ENCODE data around the gene BRSK2.

The BRSK2 gene

DNA sequence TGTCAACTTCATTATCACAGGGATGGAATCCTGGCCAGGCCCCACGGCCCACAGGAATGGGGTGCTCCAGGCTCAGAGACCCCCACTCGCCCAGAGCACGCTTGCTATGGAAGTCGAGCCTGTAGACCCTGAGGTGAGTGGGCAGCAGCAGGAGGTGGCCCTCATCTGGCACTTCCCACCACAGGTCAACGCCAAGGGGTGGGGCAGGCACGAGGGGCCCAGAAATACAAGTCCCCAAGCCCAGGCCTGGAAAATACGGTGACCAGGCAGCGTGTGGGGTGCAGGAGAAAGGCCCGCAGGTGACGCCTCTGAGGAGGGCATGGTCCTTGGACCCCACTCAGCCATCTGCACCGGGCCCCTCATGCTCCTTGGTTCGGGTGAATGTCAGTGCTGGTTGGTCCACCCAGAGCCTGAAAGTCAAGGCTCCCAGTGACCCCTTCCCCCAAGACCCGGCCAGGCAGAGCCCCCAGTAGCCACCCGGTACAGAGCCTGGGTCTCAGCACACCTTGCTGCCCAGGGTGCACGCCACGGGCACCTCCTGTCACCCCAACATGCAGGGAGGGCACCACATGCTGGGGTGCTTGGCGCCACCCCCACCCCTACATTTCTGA is 94.4 kb downstream of the BRSK2 start:
- no peak for DNase-seq

DNA sequence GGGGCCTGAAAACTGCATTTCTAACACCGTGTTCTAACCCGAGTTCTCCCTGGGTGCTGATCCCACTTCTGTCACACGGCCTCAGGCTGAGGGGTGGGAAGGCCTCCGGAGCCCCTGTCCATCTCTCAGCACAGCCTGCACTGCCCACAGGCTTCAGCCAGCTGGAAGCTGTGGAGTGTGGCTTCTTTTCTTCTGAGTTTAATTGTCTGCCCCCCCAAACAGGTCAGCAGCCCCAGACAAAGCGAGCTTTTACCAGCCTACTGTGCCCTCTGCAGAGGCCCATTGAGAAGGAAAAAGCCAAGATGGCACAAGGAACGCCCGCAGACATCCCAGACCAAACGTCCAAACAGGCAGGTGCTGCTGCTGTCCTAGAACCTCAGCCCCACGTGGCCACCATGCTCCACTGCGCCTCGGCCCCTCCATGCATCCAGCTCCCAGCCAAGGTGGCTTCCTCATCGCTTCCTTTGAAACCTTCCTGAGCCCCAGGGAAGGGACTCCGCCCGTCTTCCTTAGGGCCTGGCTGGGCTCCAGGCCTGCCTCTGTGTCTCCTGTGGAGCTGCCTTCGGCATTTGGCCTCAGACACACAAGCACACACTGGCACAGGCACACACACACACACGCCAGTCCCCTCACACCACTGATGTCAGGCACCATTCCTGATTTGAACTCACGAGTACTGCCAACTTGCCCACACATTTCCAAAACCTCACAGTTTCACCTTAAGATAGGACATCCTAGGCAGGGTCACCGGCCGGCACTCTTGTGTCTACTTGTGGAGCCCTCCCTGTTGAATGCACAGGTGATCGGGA is 95.2 kb downstream of the BRSK2 start:
- no peak for DNase-seq

DNA sequence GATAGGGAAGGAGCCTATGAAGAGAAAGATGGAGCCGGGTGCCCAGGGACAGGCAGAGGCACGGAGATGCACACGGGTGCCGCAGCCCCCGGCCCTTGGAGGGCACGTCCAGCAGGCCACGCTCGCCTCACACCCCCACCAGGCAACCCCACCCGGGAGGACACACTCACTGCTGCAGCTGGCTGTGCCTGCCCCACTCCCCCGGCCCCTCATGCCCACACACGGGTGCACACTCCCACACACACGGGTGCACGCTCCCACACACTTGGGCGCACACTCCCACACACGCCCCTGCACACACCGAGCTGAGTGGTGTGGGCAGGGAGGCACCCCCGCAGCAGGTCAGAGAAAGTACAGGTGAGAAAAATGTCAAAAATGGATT is 95.8 kb downstream of the BRSK2 start:
- no peak for DNase-seq

DNA sequence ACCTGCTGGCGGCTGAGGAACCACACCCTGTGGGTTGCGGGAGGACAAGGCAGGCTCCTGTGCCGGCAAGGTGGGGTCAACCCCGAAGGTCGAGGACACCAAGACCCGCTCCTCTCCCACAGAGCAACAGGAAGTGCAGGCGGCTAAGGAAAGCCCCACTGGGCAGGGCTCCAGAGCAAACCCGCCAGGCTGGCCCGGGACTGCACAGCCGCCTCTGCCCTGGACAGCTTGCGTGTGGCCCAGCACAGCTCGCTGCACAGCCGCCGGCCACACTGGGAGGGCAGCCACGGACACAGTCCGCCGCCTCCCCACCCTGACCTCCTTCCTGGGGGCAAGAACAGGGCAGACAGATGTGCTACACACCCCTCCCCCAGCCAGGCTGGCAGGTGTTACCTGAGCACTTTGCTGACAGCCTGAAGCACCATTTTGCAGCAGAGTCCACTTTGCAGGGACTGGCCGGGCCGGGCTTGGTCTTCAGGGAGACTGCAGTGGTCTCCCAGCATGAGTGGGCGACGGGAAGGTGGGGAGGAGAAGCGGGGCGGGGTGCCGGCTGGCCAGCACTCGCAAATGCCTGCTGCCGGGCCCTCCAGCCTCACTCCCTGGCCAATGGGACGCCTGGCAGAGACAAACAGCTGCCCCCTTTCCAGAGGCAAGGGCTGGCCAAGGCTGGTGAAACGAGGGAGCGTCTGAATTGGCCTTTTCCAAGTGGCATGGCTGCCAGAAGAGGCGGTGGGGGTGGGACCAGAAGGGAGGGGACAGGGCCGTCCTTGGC is 96.5 kb downstream of the BRSK2 start, which contains the start of gene MOB2:
Gene MOB2, minus strand, starts transcription at position 726 of the 772 bp plus-strand sequence. Its CDS starts 223 bp downstream, at position 503.
- DNase-seq = no peak

DNA sequence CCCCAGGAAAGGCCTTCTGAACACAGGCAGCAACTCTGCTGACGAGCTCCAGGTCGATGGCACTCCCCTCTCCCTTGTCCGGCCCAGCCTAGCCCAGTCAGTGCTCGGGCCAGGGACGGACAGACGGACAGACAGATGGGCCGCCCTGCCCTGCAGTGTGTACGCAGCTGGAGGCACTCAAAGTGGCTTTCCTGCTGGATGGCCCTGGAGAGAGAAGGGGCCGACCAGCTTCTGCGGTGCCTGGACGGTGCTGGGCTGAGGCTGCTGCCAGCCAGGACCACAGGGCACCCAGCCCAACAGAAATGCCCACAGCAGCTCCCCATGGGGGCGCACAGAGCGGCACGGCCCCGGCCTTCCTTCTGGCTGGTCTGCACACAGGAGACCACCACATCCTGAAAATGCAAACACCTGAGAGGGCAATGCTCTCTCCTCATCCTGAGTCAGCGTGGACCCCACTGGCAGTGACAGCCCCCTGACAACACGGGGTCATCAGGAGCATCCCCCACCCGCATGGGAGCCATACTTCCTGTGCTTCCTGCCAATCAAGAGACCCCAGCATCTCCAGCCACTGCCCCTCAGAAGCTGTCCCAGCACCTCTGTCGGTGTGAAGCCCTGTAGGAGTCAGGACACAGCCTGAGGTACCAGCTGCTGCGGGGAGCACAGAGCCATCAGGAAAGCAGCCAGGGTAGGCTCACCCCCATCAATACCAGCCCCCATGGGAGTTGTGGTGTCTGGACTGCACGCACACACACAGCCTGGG is 97.5 kb downstream of the BRSK2 start:
- no peak for DNase-seq

DNA sequence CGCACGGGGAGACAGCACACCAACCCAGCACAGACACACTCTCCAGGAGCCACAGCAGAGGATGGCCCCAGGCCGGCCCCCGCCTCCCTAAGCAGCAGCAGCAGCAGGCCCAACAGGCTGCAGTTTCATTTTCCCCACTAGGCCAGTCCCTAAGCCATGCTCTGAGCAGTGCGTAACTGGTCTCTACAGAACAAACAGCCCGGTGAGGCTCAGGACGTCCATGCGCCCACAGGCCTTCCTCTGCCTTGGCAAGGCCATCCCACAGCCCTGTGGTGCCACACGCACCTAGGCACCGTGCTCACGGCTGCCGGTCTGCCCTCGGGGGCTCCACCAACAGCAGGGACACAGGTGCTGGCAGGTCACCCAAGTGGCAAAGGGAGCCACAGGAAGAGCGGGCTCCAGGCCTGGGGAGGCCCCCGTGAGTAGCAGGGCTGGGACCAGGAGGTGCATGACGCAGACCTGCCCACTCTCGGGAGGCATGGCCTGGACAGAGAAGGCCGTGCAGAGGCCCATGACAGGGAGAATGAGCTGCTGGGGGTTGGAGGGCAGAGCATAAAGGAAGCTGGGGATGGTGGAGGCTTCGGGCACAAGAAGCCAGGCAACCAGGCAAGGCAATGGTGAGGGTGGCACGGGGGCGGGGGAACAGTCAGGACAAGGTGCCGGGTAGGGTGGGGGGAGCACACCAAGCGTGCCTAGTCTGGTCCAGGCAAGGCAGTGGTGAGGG is 98.3 kb downstream of the BRSK2 start:
- DNase-seq = no peak

DNA sequence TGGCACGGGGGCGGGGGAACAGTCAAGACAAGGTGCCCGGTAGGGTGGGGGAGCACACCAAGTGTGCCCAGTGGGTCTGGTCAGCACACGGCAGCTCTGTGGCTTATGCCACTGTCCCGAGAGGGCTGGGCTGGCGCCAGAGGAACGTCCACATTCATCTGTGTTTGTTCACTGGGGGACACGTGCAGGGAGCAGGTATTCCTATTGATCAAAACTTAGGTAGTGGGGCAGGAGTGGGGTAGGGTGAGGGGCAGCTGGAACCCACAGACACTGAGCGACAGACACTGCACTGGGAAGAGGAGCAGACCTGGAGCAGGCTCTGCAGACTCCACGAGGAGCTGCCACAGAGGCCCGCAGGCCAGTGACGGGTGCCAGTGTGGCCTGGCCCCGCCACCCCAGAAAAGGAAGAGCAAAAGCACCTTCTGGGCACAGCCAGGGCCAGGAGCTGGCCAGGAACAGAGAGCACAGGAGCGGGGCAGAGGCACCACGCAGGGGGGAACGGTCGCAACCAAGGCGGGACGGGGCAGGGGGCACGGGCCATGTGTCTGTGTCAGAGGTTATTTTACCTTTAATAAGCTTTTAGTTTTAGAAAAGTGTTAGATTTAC is 98.9 kb downstream of the BRSK2 start:
- DNase-seq = no peak

DNA sequence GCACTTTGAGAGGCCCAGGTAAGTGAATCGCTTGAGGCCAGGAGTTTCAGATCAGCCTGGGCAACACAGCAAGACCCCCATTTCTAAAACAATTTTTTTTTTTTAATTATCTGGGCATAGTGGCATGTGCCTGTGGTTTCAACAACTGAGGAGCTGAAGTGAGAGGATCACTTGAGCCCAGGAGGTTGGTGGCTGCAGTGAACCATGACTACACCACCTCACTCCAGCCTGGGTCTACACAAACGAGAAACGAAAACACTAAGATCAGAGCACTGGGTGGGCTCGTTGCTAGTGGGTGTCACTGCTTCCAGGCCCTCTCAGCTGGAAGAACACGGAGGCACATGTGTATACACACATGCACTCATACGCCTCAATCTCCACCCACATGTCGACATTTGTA is 100.9 kb downstream of the BRSK2 start:
- DNase-seq = no peak

DNA sequence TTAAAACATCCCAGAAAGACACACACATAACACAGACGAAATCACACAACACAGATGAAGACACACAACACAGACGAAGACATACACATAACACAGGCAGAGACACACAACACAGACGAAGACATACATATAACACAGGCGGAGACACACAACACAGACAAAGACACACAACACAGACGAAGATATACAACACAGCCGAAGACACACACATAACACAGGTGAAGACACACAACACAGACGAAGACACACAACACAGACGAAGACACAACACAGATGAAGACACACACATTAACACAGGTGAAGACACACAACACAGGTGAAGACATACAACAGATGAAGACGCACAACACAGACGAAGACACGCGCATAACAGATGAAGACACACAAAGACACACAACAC is 101.6 kb downstream of the BRSK2 start:
- DNase-seq = no peak

DNA sequence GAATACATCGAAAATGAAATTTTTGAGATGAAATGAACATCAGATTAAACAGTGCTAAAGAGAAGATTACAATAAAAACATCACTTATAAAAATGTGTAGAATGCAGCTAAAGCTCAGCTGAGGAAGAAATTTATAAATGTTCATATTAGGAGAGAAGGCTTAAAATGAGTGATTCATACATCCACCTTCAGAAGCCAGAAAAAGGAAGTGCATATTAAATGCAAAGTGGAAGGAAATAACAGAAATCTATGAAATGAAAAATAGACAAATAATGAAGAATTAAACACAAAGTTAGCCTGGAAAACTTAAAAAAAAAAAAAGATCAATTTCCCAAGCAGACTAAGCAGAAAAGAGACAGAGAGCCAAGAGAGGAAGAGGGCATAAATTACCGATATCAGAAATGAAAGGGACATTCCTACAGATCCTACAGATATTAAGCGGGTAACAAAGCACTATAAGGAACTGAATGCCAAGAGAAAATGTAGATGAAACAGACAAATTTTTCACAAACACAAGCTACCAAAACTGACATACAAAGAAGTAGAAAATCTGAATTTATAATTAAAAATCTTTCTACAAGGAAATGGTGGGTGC is 104.0 kb downstream of the BRSK2 start:
- no peak for DNase-seq

DNA sequence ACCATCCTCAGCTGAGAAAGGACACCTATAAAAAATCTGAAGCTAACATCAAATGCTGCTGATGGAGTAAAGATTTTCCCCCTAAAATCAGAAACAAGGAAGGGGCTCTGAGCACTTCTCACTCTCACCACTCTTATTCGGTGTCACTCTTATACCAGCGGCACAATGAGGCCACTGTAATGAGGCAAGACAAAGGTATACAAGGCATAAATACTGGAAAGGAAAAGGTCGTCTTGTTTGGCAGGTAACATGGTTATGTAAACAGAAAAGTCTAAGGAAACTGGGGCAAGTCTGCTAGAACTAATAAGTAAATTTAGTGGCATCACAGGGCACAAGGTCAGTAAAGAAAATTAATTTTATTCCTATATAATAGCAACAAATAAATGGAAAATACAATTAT is 104.9 kb downstream of the BRSK2 start:
- DNase-seq = no peak

DNA sequence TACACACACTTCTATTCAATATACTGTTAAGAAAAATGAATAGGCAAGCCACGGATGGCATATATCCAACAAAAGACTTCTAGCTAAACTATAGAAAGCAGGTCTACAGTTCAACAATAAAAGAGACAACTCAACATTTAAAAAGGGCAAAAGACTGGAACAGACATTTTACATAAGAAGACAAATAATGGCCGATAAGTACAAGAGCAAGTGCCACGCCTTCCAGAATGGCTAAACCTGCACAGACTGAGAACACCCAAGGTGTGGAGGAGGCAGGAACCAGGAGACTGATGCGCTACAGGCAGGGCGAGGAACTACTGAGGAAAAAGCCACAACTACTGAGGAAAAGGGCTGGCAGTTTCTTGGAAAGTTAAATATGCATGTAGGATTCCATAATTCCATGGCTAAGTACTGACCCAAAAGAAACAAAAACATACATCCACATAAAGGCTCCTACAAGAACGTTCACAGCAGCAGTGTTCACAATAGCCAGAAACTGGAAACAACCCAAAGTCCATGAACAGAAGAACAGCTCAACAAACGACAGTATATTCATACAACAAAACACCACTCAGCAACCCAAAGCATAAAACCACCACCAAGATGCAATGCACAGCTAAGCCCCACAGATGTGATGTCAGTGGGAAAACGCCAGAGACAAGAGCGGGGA is 106.5 kb downstream of the BRSK2 start:
- DNase-seq = no peak

DNA sequence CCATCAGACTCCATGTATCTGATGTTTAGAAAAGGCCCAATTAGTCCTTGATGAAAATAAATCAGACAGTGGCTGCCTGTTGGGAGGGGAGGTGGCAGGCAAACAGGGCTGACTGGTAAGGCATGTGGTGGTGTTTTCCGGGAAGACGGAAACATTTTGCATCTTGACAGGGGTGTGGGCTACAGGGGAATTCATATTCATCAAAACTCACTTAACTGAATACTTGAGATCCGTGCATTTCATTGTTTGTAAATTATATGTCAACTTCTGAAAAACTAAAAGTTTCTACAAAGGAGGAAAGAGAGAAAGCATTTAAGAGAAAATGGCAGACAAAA is 107.0 kb downstream of the BRSK2 start:
- DNase-seq = no peak

DNA sequence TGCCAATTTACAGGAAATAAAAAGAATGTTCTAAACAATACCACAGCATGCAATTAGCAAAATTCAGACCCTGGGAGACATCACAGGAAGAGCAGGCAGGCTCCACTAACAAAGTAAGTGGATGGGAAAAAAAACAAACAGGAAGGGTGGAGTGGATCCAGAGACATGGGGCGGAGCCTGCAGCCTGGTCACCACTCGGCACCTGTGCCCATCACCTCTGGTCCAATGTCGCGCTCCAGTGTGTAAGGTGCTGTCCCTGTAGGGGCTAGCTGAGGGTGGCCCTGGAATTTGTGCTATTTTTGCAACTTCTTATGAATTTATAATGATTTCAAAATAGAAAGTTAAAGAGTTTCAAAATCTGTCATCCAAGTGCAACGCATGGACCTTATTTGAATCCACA is 107.9 kb downstream of the BRSK2 start:
- DNase-seq = no peak

DNA sequence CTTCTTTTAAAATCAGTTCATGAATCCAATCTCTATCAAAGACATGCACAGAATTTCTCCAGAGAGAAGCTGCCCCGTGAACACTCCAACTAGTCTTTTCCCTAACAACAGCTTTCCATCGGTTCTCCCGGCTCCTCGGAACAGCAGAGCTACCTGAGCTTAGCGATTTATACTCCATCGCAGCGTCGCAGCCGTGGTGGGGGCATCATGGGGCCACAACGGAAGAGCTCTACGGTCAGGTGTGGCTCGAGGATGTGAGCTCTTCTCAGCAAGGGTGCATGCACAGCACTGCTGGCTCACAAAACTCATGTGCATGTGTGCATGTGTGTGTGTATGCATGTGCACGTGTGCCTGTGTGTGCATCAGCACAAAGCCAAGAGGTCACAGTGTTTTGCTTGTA is 108.5 kb downstream of the BRSK2 start:
- DNase-seq = no peak

DNA sequence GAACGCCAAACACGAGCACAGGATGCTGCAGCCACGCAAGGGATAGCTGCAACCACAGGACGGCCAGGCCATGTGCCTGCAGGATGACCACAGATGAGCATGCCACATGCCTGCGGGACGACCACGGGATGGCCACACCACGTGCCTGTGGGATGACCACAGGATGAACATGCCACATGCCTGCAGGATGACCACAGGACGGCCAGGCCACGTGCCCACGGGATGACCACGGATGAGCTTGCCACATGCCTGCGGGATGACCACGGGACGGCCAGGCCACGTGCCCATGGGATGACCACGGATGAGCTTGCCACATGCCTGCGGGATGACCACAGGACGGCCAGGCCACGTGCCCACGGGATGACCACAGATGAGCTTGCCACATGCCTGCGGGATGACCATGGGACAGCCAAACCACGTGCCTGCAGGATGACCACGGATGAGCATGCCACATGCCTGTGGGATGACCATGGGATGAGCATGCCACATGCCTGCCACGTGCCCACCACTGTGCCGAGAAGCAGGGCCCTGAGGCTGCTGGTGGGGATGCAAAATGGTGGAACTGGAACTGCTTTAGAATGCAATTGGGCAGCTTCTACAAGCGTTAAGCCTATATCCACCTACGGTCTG is 109.6 kb downstream of the BRSK2 start:
- no peak for DNase-seq

DNA sequence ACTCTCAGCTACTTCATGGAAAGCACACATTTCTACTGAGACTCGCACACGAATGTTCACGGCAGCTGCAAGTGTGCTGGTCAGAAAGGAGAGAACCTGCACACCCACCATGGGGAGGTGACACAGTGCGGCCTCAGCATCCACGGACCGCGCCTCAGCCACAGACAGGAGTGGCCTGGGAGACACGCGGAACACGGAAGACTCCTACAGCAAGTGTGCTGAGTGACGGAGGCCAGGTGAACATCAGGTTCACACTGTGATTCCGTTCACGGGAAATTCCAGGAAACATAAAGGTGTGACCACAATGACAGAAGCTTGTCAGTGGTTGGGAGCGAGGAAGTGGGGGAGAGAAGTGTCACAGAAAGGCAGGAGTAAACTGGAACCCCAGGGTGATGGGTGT is 110.2 kb downstream of the BRSK2 start:
- DNase-seq = no peak

DNA sequence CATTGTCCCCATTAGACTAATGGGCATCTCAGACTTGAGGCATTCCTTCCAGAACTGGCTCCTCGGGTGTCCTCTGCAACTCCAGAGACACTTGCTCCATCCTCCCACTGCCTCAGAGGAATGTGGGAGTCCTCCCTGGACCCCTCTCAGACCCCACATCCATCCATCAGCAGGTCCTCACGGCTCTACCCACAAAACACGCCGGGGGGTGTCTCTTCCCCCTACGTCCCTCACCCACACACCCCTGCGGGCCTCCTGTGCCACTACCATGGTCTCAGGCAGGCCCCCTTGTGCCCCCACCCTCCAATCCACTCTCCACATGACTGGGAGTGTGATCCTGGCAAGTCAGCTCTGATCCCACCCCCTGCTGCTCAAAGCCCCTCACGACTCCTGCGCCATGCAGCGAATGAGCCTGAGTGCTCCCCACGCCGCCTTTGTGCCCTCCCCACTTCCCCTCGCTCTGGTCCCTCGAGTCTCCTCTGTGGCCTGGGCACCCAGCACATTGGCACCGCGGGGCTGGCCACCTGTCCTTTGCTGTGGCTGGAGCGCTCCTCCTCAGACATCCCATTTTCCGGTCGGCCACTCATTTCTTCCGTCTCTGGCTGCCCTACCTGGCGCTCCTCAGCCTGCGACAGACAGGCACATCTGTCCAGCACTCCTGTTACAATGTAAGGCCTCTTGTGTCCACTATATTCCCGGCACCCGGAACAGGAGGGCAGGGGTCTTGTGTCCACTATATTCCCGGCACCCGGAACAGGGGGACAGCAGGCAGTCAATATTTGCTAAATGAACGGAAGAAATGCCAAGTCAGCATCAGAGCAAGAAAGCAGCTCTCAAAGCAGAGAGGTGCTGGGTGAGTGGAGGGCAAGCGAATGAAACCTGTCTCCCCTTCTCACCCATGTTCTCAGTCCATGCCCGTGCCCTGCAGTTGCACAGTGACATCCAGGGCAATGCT is 111.0 kb downstream of the BRSK2 start:
- DNase-seq = no peak

DNA sequence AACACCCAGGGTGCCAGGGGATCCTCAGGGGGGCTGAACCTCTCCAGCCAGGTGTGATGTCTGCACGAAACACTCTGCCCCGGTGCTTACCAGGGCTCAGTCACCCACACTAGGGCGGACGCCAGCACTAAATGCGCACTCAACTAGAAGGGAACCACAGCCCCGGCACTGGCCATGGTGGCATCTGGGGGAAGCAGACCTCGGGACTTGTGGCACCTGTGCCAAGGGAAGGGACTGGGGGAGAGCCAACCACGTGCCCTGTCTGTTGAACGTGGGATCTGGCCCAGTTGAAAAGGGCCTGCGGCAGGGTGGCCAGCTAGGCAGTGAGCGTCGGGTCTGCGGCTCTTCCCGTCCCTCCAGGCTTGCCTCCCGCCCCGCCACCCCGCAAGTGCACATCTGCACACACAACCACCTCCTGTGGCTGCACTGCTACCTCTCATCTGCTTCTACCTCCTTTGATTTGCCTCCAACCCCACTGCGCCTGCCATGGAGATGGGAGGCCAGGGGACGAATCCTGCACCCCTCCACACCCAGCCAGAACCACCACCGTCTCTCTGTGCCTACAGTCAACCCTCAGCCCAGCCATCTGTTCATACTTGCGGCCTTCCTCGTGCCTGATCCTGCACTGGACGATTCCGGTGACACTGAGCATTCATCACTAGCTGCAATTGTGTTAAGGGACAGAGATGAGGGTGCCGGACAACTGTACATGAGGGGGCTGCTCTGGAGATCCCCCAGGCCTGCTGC is 111.9 kb downstream of the BRSK2 start:
- no peak for DNase-seq
